Amniotic stem cell (primary cell): ENCODE results near the gene GPAT3.
"Not testable (repeated sequence)": the region's sequence is repeated elsewhere in the genome, so short reads cannot be mapped to it uniquely, and the experiment has no call there.

Experiments
- DNase-seq: peaks from one replicate; lab custom pipeline; 2025; lab: John Stamatoyannopoulos, UW

The GPAT3 gene

GRCh38 chr4:83604321-83604720, 68.4 kb downstream of the GPAT3 start:
- no peak for DNase-seq

GRCh38 chr4:83605210-83605609, 69.3 kb downstream of the GPAT3 start:
- no peak for DNase-seq

- no peak for DNase-seq
Measured at GRCh38 chr4:83605744-83606172, 69.8 kb downstream of the GPAT3 start.

GRCh38 chr4:83606460-83606859, 70.6 kb downstream of the GPAT3 start:
- no peak for DNase-seq

DNA sequence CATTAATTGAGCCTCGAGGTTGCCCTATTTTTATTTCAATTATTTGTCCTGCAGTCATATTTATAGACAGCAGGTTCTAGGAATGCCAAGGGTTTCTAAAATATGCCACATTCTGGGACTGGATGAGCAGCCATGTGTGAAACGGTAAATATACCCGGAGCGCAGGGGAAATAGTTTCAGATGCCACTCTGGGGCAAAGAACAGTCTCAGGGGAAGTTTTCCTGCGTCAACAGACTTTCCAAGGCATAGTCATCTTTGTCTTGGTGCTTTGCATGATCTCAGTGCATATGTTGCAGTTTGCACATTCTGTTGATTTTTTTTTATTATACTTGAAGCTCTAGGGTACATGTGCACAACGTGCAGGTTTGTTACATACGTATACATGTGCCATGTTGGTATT, 71.0 kb downstream of the GPAT3 start:
- no peak for DNase-seq

GRCh38 chr4:83609365-83609764, 73.5 kb downstream of the GPAT3 start:
- no peak for DNase-seq

DNA sequence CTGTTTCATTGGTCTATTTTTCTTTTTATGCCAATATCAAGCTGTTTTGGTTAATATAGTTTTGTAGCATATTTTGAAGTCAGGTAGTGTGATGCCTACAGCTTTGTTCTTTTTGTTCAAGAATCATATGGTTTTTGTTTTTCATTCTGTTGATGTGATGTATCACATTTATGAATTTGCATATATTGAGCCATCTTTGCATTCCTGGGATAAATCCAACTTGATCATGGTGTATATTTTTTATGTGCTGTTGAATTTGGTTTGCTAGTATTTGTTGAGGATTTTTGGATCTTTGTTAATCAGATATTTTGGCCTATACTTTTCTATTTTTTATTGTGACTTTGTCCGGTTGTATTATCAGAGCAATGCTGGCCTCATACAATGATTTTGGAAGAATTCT, 74.8 kb downstream of the GPAT3 start:
- DNase-seq, result no peak

DNA sequence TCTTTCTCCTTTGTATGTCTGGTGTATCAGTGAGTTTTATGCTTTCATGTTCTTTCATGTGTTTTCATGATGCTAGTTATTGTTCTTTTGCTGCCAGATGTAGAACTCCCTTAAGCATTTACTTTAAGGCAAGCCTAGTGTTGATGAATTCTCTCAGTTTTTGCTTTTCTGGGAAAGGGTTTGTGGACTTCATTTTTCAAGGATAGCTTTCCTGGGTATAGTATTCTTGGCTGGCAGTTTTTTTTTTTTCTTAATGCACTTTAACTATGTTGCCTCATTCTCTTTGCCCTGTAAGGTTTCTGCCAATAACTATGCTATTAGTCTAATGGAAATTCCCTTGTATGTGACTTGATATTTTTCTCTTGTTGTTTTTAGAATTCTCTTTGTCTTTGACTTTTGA, 77.1 kb downstream of the GPAT3 start:
- no peak for DNase-seq

DNA sequence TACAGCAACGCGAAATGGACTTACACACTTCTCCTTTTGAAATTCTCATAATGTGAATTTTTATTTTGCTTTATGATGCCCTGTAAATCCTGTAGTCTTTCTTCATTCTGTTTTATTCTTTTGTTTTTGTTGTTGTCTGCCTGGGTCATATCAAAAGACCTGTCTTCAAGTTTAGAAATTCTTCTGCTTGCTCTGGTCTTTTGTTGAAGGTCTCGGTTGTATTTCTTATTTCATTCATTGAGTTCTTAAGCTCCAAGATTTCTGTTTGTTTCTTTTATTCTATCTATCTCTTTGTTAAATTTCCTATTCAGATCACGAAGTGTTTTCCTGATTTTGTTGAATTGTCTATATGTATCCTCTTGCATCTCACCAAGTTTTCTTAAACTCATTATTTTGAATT, 78.1 kb downstream of the GPAT3 start:
- DNase-seq, result no peak

- DNase-seq, result no peak
Measured at GRCh38 chr4:83616252-83616651, 80.3 kb downstream of the GPAT3 start.

GRCh38 chr4:83617371-83618035, 81.6 kb downstream of the GPAT3 start:
- no peak for DNase-seq

- peak; percentile 43 for DNase-seq
Measured at GRCh38 chr4:83618431-83618830, 82.5 kb downstream of the GPAT3 start.

- DNase-seq, result no peak
Measured at GRCh38 chr4:83618991-83619645, 83.2 kb downstream of the GPAT3 start.

- not testable (repeated sequence) for DNase-seq
Measured at GRCh38 chr4:83622127-83622526, 86.2 kb downstream of the GPAT3 start.

GRCh38 chr4:83625821-83626220, 89.9 kb downstream of the GPAT3 start:
- DNase-seq, result no peak

DNA sequence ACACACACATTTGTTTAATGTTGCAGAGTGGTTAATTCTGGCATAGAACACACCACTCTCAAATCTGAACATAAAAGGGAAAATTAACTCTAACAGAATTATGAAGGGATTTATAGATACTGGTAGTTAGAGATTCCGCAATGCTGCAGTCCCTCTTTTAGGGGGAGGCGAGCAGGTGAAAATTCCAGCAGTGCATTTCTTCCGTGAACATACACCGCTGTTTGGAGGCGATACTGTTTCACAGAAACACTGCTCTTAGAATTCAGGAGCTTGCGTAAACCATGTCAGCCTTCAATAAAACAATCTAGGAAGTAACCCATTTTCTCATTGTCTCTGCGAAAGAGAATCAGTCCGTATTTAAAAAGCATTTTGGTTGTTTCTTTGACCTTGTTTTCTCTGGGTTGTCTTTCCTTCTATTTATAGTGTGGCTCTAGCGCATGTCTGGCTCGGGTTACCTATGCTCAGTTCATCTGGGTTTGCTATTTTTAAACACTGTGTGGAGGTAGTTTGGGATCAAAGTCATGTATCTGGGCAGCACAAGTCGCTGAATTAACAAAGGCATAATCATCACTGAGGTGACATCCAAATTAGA, 90.4 kb downstream of the GPAT3 start:
- no peak for DNase-seq

- DNase-seq, result no peak
Measured at GRCh38 chr4:83629945-83630721, 94.2 kb downstream of the GPAT3 start.

- DNase-seq, result no peak
Measured at GRCh38 chr4:83631066-83631465, 95.2 kb downstream of the GPAT3 start.

DNA sequence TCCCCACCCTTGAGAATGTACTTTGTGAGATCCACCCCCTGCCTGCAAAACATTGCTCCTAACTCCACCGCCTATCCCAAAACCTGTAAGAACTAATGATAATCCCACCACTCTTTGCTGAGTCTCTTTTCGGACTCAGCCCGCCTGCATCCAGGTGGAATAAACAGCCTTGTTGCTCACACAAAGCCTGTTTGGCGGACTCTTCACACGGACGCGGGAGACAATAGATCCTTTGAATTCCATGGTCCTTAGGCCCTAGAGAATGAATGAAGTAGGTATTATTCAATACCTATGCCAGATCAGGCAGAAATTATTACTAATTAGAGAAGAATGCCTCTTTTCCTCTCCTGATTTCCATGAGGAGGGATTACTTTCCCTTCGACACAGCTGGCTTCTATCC, 101.0 kb downstream of the GPAT3 start:
- DNase-seq, result no peak

GRCh38 chr4:83639849-83640493, 104.1 kb downstream of the GPAT3 start:
- DNase-seq, result peak; percentile 73

GRCh38 chr4:83643036-83643435, 107.1 kb downstream of the GPAT3 start:
- no peak for DNase-seq
